Spleen (tissue), 11 donors: ENCODE results near the gene PRKCZ. TPM values are rescaled to one million over a fixed set of nuclear protein-coding genes. Genes with fewer than 3 reads are reported as not detected.

ENCODE experiments used
- DNase-seq: peaks from one replicate; pipeline ENCODE4 v3.0.0-alpha.2; 2020
- H3K27ac ChIP-seq, 8 donors: fragments of 200-600 bp; sonication (generic) in 7 of 8; 1 replicate in 4 of 8; 2 replicates in 4 of 8; pipeline versions ENCODE4 v1.5.0 to v1.8.0; 2016 to 2021; ENCODE audit warnings: inconsistent platforms in 4 of 8, mild to moderate bottlenecking in 4 of 8, moderate library complexity in 1 of 8
- H3K27me3 ChIP-seq, 7 donors: fragments of 200-600 bp; sonication (generic) in 6 of 7; replicated peaks in 1 of 7; 1 replicate in 4 of 7; 2 replicates in 3 of 7; pipeline versions ENCODE4 v1.5.0 to v1.8.0; 2016 to 2021; ENCODE audit warnings: inconsistent platforms in 3 of 7, mild to moderate bottlenecking in 1 of 7
- H3K36me3 ChIP-seq, 6 donors: fragments of 200-600 bp; sonication (generic) in 5 of 6; 1 replicate in 4 of 6; 2 replicates in 2 of 6; pipeline versions ENCODE4 v1.5.0 to v1.8.0; 2016 to 2021; ENCODE audit warnings: inconsistent platforms in 2 of 6
- H3K4me1 ChIP-seq, 6 donors: fragments of 200-600 bp; sonication (generic) in 5 of 6; 1 replicate in 3 of 6; 2 replicates in 3 of 6; pipeline versions ENCODE4 v1.5.0 to v1.8.0; 2016 to 2021; ENCODE audit warnings: inconsistent platforms in 3 of 6
- H3K4me3 ChIP-seq, 8 donors: fragments of 200-600 bp; sonication (generic) in 7 of 8; 1 replicate in 4 of 8; 2 replicates in 4 of 8; pipeline versions ENCODE4 v1.5.0 to v1.8.0; 2016 to 2021; ENCODE audit warnings: inconsistent platforms in 4 of 8, mild to moderate bottlenecking in 4 of 8, moderate library complexity in 2 of 8
- H3K9me3 ChIP-seq, 8 donors: fragments of 200-600 bp; sonication (generic) in 7 of 8; 1 replicate in 4 of 8; 2 replicates in 4 of 8; pipeline versions ENCODE4 v1.5.0 to v1.8.0; 2016 to 2021; ENCODE audit warnings: inconsistent platforms in 4 of 8
- CTCF ChIP-seq, 11 experiments: fragments of 200-600 bp in 7 of 11; fragments of 450-650 bp in 4 of 11; sonication (generic) in 4 of 11; IDR thresholded peaks in 8 of 11; conservative IDR thresholded peaks in 3 of 11; 1 replicate in 7 of 11; 2 replicates in 4 of 11; pipeline versions ENCODE4 v1.4.0 to v1.8.0; 2016 to 2021; ENCODE audit warnings: antibody characterized with exemption in 11 of 11, inconsistent platforms in 4 of 11, mild to moderate bottlenecking in 1 of 11
- POLR2A ChIP-seq, 3 donors: fragments of 450-650 bp; IDR thresholded peaks; one replicate each; pipeline ENCODE4 v1.5.1; 2017; ENCODE audit warnings: antibody characterized with exemption in 3 of 3, mild to moderate bottlenecking in 1 of 3
- POLR2AphosphoS5 ChIP-seq, 3 donors: sonication (generic); formaldehyde crosslinking; IDR thresholded peaks; one replicate each; pipeline ENCODE4 v1.5.1; 2017; ENCODE audit warnings: antibody characterized with exemption in 3 of 3
- WGBS, 5 donors: extraction: QIAGEN DNeasy Blood & Tissue Kit in 3 of 5; methylation state at CpG; one replicate each; pipeline versions ENCODE4 v1.1.5 to v1.1.7; 2013 to 2018; 5-methylcytosine and 5-hydroxymethylcytosine counted together
- intact Hi-C: fragments of 100-400 bp; cut with DNase I; formaldehyde crosslinking; loops from one replicate; pipeline ENCODE4 v1.15.0; 2023; ENCODE audit warnings: low total_unique reads
- polyA plus RNA-seq, 3 donors: library from polyadenylated mRNA; stranded (reverse); fragments of 200-250 nt; gene quantifications; one replicate each; pipeline ENCODE4 v1.2.1, GENCODE V29; 2013
- total RNA-seq, 7 donors: library from RNA; depleted of rRNA in 3 of 7; stranded (reverse); fragments of >200 nt in 3 of 7; fragmentation: NEBNext Ultra II Directional in 4 of 7; extraction: Animal tissue kit (Norgen Biotek cat#: 25700) in 4 of 7; gene quantifications; one replicate each; pipeline versions ENCODE4 v1.1.0 to v1.2.1, GENCODE V29; 2016 to 2021
- donor health status: healthy with polysubstance abuse.
- donor health status: DM: no; HTN: no; CAD: no; lungs with moderate emphysema.
- donor health status: DM: no; HTN: no; CAD: no.
- donor health status: Bipolar disorder and iron deficiency.
- donor health status: healthy.
- donor health status: DM: no; HTN: no; CAD: no.
- donor health status: DM: yes; HTN: yes; CAD: no.

PRKCZ gene
- total and polyA plus RNA-seq, 10 donors: 17.6 to 61.8 (median 34.0) TPM

DNA sequence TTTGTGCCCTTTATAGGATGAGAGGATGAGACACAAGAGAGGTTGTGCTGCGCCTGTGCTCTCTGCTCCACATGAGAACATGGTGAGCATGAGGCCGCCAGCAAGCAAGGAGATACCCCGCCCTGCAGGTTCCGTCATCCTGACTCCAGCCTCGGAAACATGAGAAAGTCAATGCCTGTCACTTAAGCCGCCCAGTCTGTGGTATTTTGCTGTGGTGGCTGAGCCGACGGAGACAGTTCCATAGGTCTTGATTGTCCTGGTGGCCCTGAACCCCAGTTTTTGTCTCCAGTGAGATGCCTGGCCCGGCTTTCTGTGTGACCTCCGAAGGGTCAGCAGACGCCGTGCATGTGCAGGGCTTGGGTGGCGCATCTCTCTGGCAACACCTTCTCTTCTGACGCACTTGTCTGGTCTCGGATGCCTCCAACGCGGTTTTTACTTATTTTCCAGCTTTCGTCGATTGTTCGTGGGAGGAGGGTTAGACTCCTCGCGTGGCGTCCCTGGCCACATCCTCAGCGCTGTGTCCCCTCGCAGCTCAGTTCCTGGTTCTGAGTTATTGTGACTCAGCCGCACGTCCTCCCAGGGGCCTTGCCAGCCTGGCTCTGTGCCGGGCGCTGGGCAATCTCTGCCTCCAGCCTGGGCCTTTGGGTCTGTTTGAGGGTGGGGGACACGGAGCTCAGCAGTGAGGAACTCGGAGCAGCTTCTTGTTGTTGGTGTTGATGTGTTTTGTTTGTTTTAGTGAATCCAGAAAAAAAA is 74.4 kb downstream of the PRKCZ start:
- WGBS, 5 donors: 89 to 92% (median 91%) methylated on average over 31 of the region's 31 CpGs
- no peak overlapping the region for H3K4me3 ChIP-seq
- no peaks in the 10 kb centered on the region for H3K36me3 ChIP-seq
- H3K4me1 ChIP-seq: peaks cover 0 to 30% (median 19%) of the 10 kb centered on the region in 6 donors
- H3K27ac ChIP-seq: no peak overlapping the region
- intact Hi-C loops: no loop called here
- H3K27me3 ChIP-seq: no peaks in the 10 kb centered on the region
- peak; percentile 67 for DNase-seq
- peaks cover 0 to 3% (median 0%) of the 10 kb centered on the region in 8 donors for H3K9me3 ChIP-seq
- TF ChIP-seq POLR2A (IDR thresholded peaks at IDR 0.05): no peak
- TF ChIP-seq CTCF (IDR thresholded peaks at IDR 0.05 in 8 of 11, conservative IDR thresholded peaks at IDR 0.05 in 3 of 11): no peak
- TF ChIP-seq POLR2AphosphoS5 (IDR thresholded peaks at IDR 0.05): no peak

DNA sequence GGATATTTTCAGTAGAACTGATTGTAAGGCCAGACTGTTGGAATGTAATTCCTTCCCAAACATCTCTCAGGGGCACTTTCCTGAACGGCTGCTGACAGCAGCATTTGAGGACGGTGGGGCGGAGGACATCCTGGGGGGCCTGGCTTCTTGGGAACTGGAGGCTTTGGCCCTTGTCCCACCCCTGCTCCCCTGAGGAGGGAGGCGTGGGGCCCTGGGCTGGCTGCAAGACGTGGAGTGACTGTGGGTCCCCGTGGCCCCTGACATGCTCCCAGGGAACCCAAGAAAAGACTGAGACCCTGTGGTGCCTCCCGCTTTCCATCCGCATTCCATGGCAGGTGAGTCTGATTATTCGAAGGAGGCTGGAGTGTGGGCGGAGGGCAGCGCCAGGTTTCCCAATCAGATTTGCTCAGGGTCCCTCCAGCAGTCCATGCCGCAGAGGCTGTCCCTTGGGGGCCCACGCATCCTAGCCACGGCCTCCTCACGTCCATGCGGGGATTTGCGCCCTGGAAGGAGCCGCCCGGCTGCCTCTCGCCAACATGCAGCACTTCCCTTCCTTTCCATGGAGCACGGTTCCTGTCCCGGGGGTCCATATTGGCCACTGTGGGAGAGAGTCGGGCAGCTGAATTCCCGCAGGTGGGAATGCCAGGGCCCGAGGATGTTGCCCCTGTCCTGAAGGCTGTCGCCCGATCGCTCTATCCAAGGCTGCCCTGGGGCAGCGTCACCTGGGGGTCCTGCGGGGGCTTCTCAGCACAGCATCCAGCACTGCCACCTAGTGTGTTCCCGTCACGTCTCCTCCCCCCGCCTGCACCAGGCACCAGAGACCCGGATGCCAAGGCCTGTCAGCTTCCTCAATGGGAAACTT is 75.4 kb downstream of the PRKCZ start:
- peak; percentile 71 for DNase-seq

GRCh38 chr1:2126331-2127186 is 76.3 kb downstream of the PRKCZ start:
- Histone ChIP-seq H3K27me3 (no peaks in the 10 kb centered on the region), H3K9me3 (no peaks in the 10 kb centered on the region), H3K36me3 (no peaks in the 10 kb centered on the region), H3K4me1 (peaks cover 0 to 31% (median 20%) of the 10 kb centered on the region in 6 donors), H3K27ac (peak overlapping the region in 5 of 8 donors; percentile 11 to 59 (median 26)), H3K4me3 (peak overlapping the region in 3 of 8 donors; percentile 1 to 50 (median 17))
- WGBS, 5 donors: 65 to 67% (median 66%) methylated on average over 7 to 39 of the region's 39 CpGs
- intact Hi-C loops: no loop called here
- TF ChIP-seq POLR2AphosphoS5 (IDR thresholded peaks at IDR 0.05) (no peak), POLR2A (IDR thresholded peaks at IDR 0.05) (no peak), CTCF (IDR thresholded peaks at IDR 0.05 in 8 of 11, conservative IDR thresholded peaks at IDR 0.05 in 3 of 11) (no peak)
- DNase-seq: peak; percentile 79

More for the DNA sequence above, 75.4 kb downstream of the PRKCZ start:
- Histone ChIP-seq H3K4me1 (peaks cover 0 to 30% (median 19%) of the 10 kb centered on the region in 6 donors), H3K9me3 (no peaks in the 10 kb centered on the region), H3K4me3 (no peak overlapping the region), H3K27ac (no peak overlapping the region), H3K27me3 (no peaks in the 10 kb centered on the region), H3K36me3 (no peaks in the 10 kb centered on the region)
- no peak for TF ChIP-seq POLR2A (IDR thresholded peaks at IDR 0.05)
- TF ChIP-seq CTCF (IDR thresholded peaks at IDR 0.05 in 8 of 11, conservative IDR thresholded peaks at IDR 0.05 in 3 of 11): no peak
- no peak for TF ChIP-seq POLR2AphosphoS5 (IDR thresholded peaks at IDR 0.05)
- WGBS, 5 donors: 86 to 91% (median 89%) methylated on average over 31 to 34 of the region's 34 CpGs
- intact Hi-C loops: no loop called here
